Cardiac muscle cell (in vitro differentiated cells and primary cell): Measurements from ENCODE around the gene AK4. TPM values are rescaled to one million over a fixed set of nuclear protein-coding genes. Genes with fewer than 3 reads are reported as not detected.
A peak's percentile ranks its signal among the peaks of the same experiment; 100 is the strongest.

Experiments
- DNase-seq, 2 donors: peaks; one replicate each; pipeline versions ENCODE4 v3.0.0 to v3.0.0-alpha.2; 2010 to 2017; ENCODE audit warnings: low read depth in 1 of 2, low spot score in 1 of 2
- H3K27ac ChIP-seq: fragments of 200-600 bp; sonication (generic); 2 replicates; pipeline ENCODE4 v1.5.1; 2016
- H3K27me3 ChIP-seq: fragments of 200-600 bp; sonication (generic); 2 replicates; pipeline ENCODE4 v1.6.0; 2016; ENCODE audit warnings: control low read depth
- H3K36me3 ChIP-seq: fragments of 200-600 bp; sonication (generic); 2 replicates; pipeline ENCODE4 v1.5.1; 2016; ENCODE audit warnings: control low read depth
- H3K4me1 ChIP-seq: fragments of 200-600 bp; sonication (generic); 2 replicates; pipeline ENCODE4 v1.8.1; 2017; ENCODE audit warnings: low read depth, mild to moderate bottlenecking, mixed run types
- H3K4me3 ChIP-seq: fragments of 200-600 bp; sonication (generic); 2 replicates; pipeline ENCODE4 v1.5.1; 2016; ENCODE audit warnings: mild to moderate bottlenecking
- H3K9me3 ChIP-seq: fragments of 200-600 bp; sonication (generic); 2 replicates; pipeline ENCODE4 v1.5.1; 2017; ENCODE audit warnings: low read depth, mild to moderate bottlenecking, control low read depth
- polyA plus RNA-seq: library from polyadenylated mRNA; unstranded; fragments of >200 nt; fragmentation: Nextera tagmentation; extraction: Ambion mirVana; gene quantifications from 2 replicates; pipeline ENCODE4 v1.2.1, GENCODE V29; 2016
- total RNA-seq: library from RNA; depleted of rRNA; stranded (reverse); fragments of >200 nt; gene quantifications from 2 replicates; pipeline ENCODE4 v1.2.3, GENCODE V29; 2016
- TF ChIP-seq, protein P1 (sequence below): IDR thresholded peaks from 2 replicates; pipeline ENCODE4 v1.5.1; 2012; ENCODE audit warnings: low read depth, mild to moderate bottlenecking, low read length

The AK4 gene
- total and polyA plus RNA-seq, 2 experiments from 2014 or later = 93.1 to 133 TPM

DNA sequence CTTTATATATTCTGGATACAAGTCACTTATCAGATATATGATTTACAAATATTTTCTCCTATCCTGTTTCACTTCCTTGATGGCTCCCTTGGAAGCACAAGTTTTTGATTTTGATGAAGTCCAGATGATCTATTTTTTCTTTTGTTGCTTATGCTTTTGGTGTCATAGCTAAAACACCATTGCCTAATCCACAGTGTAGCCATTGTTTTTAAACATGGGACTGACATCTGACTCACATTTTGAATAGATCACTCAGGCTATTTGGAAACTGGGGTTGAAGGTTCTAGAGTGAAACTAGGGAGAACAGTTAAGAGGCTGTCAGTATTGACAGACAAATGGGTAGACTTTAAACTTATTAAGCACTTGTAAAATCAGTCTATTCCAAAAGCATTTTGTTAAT lies 16.6 kb downstream of the AK4 start:
- DNase-seq = peak in 1 of 2 donors; percentile 54
- Histone ChIP-seq H3K4me1 (peaks cover 13% of the 10 kb centered on the region), H3K36me3 (no peaks in the 10 kb centered on the region), H3K27me3 (no peaks in the 10 kb centered on the region), H3K9me3 (no peaks in the 10 kb centered on the region), H3K4me3 (no peak overlapping the region), H3K27ac (no peak overlapping the region)
- TF ChIP-seq, protein P1, sequence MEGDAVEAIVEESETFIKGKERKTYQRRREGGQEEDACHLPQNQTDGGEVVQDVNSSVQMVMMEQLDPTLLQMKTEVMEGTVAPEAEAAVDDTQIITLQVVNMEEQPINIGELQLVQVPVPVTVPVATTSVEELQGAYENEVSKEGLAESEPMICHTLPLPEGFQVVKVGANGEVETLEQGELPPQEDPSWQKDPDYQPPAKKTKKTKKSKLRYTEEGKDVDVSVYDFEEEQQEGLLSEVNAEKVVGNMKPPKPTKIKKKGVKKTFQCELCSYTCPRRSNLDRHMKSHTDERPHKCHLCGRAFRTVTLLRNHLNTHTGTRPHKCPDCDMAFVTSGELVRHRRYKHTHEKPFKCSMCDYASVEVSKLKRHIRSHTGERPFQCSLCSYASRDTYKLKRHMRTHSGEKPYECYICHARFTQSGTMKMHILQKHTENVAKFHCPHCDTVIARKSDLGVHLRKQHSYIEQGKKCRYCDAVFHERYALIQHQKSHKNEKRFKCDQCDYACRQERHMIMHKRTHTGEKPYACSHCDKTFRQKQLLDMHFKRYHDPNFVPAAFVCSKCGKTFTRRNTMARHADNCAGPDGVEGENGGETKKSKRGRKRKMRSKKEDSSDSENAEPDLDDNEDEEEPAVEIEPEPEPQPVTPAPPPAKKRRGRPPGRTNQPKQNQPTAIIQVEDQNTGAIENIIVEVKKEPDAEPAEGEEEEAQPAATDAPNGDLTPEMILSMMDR = no peak

DNA sequence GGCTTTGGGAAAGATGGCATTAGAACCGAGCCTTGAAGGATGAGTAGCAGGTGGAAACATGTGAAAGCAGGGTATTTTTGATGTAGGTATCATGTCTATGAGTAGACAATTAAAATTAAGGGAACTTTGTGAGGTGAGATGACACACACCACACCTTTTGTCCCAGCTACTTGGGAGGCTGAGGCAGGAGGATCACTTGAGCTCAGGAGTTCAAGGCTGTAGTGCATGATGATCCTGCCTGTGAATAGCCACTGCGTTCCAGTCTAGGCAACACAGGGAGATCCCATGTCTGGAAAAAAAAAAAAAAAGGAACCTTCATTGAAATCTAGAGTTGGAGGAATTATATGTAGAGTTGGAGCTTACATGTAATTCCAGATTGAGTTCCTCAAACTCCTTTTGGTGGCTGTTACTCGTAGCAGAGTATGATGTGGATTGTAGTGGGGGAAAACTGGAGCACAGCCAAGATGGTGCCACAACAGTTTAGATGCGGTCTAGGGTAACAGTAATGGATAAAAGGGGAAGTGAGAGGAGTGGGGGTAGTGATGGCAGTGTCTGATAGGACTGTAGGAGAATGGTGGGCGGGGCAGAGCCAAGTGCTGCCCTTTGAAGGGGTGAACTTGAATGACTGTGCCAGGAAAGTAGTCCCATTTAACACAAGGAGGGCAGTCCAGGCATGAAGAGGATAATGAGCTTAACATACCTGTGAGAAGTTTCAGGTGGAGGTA lies 17.4 kb downstream of the AK4 start:
- no peaks in the 10 kb centered on the region for H3K9me3 ChIP-seq
- H3K27ac ChIP-seq = no peak overlapping the region
- no peak for DNase-seq
- H3K4me3 ChIP-seq = no peak overlapping the region
- H3K27me3 ChIP-seq = no peaks in the 10 kb centered on the region
- TF ChIP-seq, protein P1 = no peak
- peaks cover 13% of the 10 kb centered on the region for H3K4me1 ChIP-seq
- H3K36me3 ChIP-seq = no peaks in the 10 kb centered on the region

DNA sequence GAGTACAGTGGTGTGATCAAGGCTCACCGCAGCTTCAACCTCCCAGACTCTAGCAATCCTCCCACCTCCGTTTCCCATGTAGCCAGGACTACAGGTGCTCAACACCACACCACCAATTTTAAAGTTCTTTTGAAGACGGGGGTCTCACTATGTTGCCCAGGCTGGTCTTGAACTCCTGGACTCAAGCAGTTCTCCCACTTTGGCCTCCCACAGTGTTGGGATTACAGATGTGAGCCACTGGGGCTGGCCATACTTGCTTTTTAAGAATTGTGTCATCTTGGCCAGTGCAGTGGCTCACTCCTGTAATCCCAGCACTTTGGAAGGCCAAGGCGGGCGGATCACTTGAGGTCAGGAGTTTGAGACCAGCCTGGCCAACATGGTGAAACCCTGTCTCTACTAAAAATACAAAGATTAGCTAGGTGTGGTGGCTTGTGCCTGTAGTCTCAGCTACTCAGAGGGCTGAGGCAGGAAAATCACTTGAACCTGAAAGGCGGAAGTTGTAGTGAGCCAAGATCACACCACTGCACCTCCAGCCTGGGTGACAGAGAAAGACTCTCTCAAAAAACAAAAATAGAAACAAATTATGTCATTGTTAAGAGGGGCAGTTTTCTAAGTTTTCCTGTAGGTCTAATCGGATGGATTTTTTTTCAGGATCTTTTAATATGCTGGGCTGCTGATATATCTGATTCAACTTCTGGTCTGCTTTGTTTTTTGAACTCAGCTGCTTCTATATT lies 18.7 kb downstream of the AK4 start:
- DNase-seq = peak in 1 of 2 donors; percentile 17
- TF ChIP-seq, protein P1 = no peak
- Histone ChIP-seq H3K9me3 (no peaks in the 10 kb centered on the region), H3K4me3 (no peak overlapping the region), H3K36me3 (no peaks in the 10 kb centered on the region), H3K4me1 (peaks cover 13% of the 10 kb centered on the region), H3K27me3 (no peaks in the 10 kb centered on the region), H3K27ac (peak overlapping the region; percentile 35)

DNA sequence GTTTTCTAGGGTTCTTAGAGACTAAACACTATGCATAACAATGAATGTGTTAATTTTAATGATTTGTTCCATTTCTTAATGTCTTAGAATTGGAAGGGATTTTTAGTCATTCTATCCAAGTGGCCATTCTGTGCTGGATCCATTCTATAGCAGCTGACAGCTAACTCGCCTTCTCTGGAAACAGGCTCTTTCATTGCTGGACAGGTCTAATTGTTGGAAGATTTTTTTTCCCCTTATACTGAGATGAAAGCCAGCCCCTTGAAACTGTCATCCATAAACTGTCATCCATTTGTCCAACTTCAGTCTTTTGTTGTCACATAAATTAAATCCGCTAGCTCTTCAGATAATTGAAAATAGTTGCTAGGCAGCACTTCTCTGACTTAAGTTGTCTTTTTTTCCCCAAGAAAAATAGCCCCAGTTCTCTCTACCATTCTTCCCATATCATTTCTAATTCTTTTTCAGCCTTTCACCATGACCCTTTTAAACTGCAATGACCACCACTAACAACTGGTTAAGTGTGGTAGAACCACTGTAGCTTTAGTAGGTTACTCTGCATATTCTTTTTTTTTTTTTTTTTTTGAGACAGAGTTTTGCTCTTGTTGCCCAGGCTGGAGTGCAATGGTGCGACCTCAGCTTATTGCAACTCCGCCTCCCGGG lies 19.7 kb downstream of the AK4 start:
- Histone ChIP-seq H3K27ac (peak overlapping the region; percentile 34), H3K4me3 (no peak overlapping the region), H3K9me3 (no peaks in the 10 kb centered on the region), H3K4me1 (peaks cover 13% of the 10 kb centered on the region), H3K36me3 (no peaks in the 10 kb centered on the region), H3K27me3 (no peaks in the 10 kb centered on the region)
- DNase-seq = peak in 1 of 2 donors; percentile 34
- TF ChIP-seq, protein P1 = no peak

DNA sequence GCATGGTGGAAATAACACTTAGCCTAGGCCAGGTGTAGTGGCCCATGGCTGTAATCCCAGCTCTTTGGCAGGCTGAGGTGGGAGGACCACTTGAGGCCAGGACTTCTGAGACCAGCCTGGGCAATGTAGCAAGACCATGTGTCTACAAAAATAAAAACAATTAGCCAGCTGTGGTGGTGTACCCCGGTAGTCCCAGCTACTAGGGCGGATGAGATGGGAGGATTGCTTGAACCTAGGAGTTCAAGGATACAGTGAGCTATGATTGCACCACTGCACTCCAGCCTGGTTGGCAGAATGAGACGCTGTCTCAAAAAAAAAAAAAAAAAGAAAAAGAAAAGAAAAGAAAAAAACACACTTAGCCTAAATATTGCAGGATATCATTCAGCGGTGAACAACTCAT lies 20.9 kb downstream of the AK4 start:
- no peak overlapping the region for H3K27ac ChIP-seq
- H3K4me3 ChIP-seq = no peak overlapping the region
- H3K27me3 ChIP-seq = no peaks in the 10 kb centered on the region
- no peaks in the 10 kb centered on the region for H3K36me3 ChIP-seq
- no peak for DNase-seq
- H3K9me3 ChIP-seq = no peaks in the 10 kb centered on the region
- TF ChIP-seq, protein P1 = no peak
- H3K4me1 ChIP-seq = peaks cover 13% of the 10 kb centered on the region
